HG03175 (cell line): ENCODE results near the gene CFAP410.

Experiments
- ATAC-seq: cut with Tn5 transposase; IDR thresholded peaks from one replicate; pipeline ENCODE4 v1.9.1; 2021; ENCODE audit warnings: mild to moderate bottlenecking, moderate library complexity; ENCODE audit not compliant: unreplicated experiment

CFAP410 gene

GRCh38 chr21:44332383-44332782, 6.8 kb downstream of the CFAP410 start:
- no peak for ATAC-seq

- no peak for ATAC-seq
Observed at GRCh38 chr21:44331650-44332307, 7.4 kb downstream of the CFAP410 start.

GRCh38 chr21:44331209-44331608, 8.0 kb downstream of the CFAP410 start:
- no peak for ATAC-seq

DNA sequence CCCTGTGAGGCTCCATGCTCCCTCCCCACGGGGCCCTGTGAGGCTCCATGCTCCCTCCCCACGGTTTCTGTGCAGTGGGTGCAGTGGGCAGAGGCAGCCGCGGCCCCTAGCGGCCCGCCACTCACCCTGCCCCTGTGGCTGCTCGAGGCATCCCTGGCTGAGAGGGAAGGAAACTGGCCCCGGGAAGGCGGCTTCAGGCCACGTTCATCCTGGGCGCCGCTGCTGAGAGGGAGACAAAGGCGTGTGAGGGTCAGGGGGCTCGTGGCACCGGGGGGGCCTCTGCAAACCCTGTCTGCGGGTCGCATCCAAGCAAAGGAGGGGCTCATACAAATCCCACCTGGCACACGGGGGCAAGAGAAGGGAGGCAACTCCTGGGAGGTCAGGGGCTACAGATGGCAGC, 8.5 kb downstream of the CFAP410 start:
- no peak for ATAC-seq

GRCh38 chr21:44329971-44330681, 9.1 kb downstream of the CFAP410 start:
- no peak for ATAC-seq

GRCh38 chr21:44329086-44329889, 9.9 kb downstream of the CFAP410 start:
- no peak for ATAC-seq

DNA sequence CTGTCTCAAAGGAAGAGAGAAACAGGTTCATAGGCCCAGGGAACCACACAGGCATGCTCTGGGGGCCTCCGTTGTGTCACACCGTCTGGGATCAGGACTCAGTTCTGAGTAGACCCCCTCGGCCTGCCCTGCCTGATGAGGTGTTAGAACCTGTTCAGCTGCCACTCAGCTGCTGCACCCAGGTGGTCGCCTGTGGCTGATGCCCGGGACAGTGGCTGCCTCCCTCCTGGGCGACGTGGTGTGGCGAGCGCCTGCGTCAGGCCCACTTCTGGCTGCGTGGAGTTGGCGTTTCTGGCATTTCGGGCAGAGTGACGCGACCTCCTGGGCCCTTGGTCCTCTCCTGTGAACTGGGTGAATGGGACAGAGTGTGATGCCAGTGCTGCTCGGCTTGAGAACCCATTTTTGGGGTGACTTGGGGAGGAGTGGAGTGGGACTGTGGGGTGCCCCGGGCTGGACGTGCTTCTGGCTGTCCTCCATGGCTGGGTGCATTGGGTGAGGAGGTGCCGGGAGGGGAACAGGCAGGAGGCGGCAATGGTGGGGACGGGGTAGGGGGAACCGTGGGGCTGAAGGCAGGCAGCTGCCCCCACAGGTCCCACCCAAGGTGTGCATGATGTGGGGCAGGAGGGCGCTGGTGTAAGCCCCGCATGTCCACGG, 10.8 kb downstream of the CFAP410 start:
- no peak for ATAC-seq

DNA sequence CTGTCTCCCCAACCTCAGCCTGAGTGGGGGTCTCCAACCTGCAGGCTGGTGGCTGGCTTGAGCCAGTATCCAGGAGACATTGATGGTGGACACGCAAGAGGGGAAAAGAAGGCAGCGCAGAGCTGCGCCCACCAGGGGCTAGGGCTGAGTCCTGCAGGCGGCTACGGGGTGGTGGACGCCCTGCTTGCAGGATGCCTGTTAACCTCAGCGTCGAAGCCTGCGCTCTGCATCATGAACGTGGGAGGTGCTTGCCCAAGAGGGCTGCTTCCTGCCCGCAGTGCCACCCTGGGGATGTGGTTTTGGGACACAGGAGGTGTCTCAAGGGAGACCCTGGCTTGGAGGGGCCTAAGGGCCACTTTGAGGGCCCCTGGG, 11.6 kb downstream of the CFAP410 start:
- no peak for ATAC-seq

GRCh38 chr21:44326716-44327602, 12.2 kb downstream of the CFAP410 start:
- no peak for ATAC-seq

DNA sequence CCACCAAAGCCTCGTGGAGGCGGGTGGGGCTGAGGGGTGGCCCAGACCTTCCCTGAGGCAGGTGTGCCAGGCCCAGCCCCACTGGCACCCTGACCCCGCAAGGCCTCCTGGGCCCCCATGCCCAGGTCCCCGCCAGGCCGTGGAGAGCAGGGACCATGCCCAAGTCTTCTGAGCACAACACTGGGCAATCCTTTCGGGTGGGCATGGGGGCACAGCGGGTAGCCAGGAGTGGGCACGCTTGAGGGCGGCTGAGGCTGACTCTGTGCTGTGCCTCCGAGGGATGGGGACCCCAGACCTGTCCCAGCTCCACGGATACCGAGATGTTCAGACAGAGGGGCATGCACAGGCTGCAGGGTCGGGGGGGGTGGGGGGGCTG, 12.9 kb downstream of the CFAP410 start:
- no peak for ATAC-seq

DNA sequence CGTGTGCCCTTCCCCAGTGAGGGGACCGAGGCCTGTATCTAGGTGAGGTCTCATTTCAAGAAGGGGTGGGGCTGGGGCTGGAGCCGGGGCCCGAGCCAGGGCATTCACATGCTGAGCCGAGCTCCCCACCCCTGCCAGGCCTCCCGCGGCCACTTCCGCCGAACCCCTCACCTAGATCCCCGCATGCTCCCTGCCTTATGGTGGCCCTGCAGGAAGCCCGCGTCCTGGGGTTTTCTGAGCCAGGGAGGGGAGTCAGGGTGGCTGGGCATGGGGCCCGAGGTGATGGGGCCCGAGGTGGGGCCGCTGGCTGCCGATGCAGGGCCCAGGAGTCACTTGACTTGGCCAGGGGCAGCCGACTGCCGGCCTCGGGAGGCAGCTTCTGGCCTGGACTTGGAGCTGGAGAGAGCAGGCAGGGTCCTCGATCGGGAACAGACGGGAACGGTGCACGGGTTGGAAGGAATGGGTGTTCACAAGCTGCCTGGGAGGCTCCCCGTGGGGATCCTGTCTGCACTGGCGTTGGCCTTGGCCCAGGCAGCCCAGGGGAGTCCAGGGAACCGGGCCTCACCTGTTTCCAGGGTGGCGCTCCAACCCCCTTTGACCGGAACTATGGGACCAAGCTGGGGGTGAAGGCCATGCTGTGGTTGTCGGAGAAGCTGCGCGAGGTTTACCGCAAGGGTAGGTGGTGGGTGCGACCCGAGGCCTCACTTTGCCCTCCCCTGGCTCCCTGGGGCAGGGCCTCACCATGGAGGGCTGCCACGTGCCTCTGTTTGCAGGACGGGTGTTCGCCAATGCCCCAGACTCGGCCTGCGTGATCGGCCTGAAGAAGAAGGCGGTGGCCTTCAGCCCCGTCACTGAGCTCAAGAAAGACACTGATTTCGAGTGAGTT, 13.6 kb downstream of the CFAP410 start:
- no peak for ATAC-seq

DNA sequence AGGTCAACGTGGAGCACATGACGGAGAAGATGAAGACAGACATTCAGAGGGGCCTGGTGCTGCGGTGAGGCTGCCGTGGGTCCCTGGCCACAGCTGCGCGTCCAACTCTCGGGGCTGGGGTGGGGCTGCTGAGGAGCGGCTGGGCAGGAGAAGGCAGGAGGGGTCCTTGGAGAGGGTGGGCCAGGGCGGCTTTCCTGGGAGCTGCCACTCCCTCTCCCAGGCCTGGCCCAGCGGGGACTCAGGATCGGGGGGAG, 14.4 kb downstream of the CFAP410 start:
- no peak for ATAC-seq

- ATAC-seq: no peak
Observed at GRCh38 chr21:44324106-44324853, 14.9 kb downstream of the CFAP410 start.

GRCh38 chr21:44323591-44323990, 15.6 kb downstream of the CFAP410 start:
- no peak for ATAC-seq

DNA sequence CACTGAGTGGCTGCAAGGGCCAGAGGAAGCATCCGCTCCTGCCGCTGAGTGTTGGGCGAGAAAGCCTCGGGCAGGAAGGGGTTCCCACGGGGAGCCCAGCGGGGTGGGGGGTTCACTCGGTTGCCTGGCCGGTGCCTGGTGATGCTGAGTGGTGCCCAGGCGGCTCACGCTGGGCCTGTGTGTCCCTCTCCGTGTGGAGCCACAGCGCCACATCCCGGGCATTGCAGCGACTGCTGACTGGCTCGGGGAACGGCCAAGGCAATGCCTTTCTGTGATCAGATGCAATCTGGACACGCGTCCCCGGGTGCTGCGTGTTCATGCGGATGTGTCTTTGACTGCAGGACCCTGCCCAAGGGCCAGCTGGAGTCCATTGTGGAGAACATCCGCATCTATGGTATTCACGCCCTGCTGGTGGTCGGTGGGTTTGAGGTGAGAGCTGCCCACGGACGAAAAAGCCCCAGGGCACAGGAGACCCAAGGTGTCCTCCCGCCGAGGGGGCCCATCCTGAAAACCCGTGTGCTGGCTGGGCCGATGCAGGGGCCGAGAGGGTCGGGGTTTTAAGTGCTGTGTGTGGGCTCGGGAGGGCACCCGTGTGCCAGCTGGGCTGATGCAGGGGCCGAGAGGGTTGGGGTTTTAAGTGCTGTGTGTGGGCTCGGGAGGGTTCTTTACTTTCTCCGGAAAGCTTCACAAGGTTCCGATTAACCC, 16.4 kb downstream of the CFAP410 start:
- no peak for ATAC-seq

- no peak for ATAC-seq
Observed at GRCh38 chr21:44321846-44322450, 17.2 kb downstream of the CFAP410 start.

- ATAC-seq: no peak
Observed at GRCh38 chr21:44320847-44321246, 18.3 kb downstream of the CFAP410 start.
